Tibial nerve (tissue), 4 donors: ENCODE data around the gene OAS3. TPM values are rescaled to one million over a fixed set of nuclear protein-coding genes. Genes with fewer than 3 reads are reported as not detected.
A peak's percentile ranks its signal among the peaks of the same experiment; 100 is the strongest.

ENCODE experiments used
- DNase-seq, 2 donors: peaks; one replicate each; pipeline ENCODE4 v3.0.0-alpha.2; 2019; ENCODE audit warnings: low spot score in 2 of 2
- H3K27ac ChIP-seq, 4 donors: fragments of 200-600 bp; sonication (generic) in 3 of 4; one replicate each; pipeline ENCODE4 v1.5.1; 2017 to 2019; ENCODE audit warnings: mild to moderate bottlenecking in 1 of 4
- H3K27me3 ChIP-seq, 2 donors: fragments of 200-600 bp; sonication (generic) in 1 of 2; one replicate each; pipeline versions ENCODE4 v1.5.1 to v1.6.0; 2017 to 2019
- H3K36me3 ChIP-seq, 3 donors: fragments of 200-600 bp; sonication (generic); one replicate each; pipeline ENCODE4 v1.5.1; 2018 to 2019
- H3K4me1 ChIP-seq, 4 donors: fragments of 200-600 bp; sonication (generic) in 3 of 4; one replicate each; pipeline ENCODE4 v1.5.1; 2017 to 2019
- H3K4me3 ChIP-seq, 4 donors: fragments of 200-600 bp; sonication (generic) in 3 of 4; one replicate each; pipeline ENCODE4 v1.5.1; 2017 to 2019; ENCODE audit warnings: mild to moderate bottlenecking in 1 of 4, moderate library complexity in 1 of 4
- H3K9me3 ChIP-seq, 4 donors: fragments of 200-600 bp; sonication (generic) in 3 of 4; one replicate each; pipeline ENCODE4 v1.5.1; 2017 to 2019
- CTCF ChIP-seq, 5 experiments: fragments of 200-600 bp in 3 of 5; fragments of 450-650 bp in 2 of 5; sonication (generic) in 3 of 5; IDR thresholded peaks; one replicate each; pipeline ENCODE4 v1.5.1; 2016 to 2019; ENCODE audit warnings: antibody characterized with exemption in 5 of 5, mild to moderate bottlenecking in 3 of 5, moderate library complexity in 2 of 5
- EP300 ChIP-seq, 2 donors: sonication (generic); formaldehyde crosslinking; IDR thresholded peaks; one replicate each; pipeline ENCODE4 v1.6.1; 2017; ENCODE audit warnings: antibody characterized with exemption in 2 of 2, mild to moderate bottlenecking in 1 of 2
- POLR2A ChIP-seq, 2 donors: fragments of 450-650 bp; IDR thresholded peaks; one replicate each; pipeline ENCODE4 v1.6.1; 2017; ENCODE audit warnings: antibody characterized with exemption in 2 of 2, mild to moderate bottlenecking in 2 of 2, moderate library complexity in 2 of 2
- WGBS, 2 donors: methylation state at CpG; one replicate each; pipeline ENCODE4 v1.1.5; 2018; 5-methylcytosine and 5-hydroxymethylcytosine counted together
- total RNA-seq, 4 donors: library from RNA; depleted of rRNA; stranded (reverse); fragments of >200 nt; gene quantifications; one replicate each; pipeline ENCODE4 v1.1.0, GENCODE V29; 2016

Gene OAS3
- total RNA-seq, 4 donors from 2014 or later: 5.7 to 16.5 (median 11.3) TPM

- TF ChIP-seq POLR2A (IDR thresholded peaks at IDR 0.05) (no peak), EP300 (IDR thresholded peaks at IDR 0.05) (no peak), CTCF (IDR thresholded peaks at IDR 0.05) (no peak)
- Histone ChIP-seq H3K4me3 (no peak overlapping the region), H3K36me3 (peaks cover 0 to 4% (median 0%) of the 10 kb centered on the region in 3 donors), H3K9me3 (peaks cover 0 to 1% (median 0%) of the 10 kb centered on the region in 4 donors), H3K4me1 (no peaks in the 10 kb centered on the region), H3K27ac (no peak overlapping the region), H3K27me3 (no peaks in the 10 kb centered on the region)
- no peak for DNase-seq
- WGBS, 2 donors: 69 to 70% methylated on average over 2 of the region's 2 CpGs
Measured at GRCh38 chr12:112933129-112933505, 5.2 kb upstream of the OAS3 start.

GRCh38 chr12:112936264-112936663, 2.0 kb upstream of the OAS3 start:
- no peaks in the 10 kb centered on the region for H3K27me3 ChIP-seq
- H3K36me3 ChIP-seq: no peaks in the 10 kb centered on the region
- no peak overlapping the region for H3K27ac ChIP-seq
- H3K9me3 ChIP-seq: no peaks in the 10 kb centered on the region
- peaks cover 3 to 22% (median 13%) of the 10 kb centered on the region in 4 donors for H3K4me1 ChIP-seq
- TF ChIP-seq POLR2A (IDR thresholded peaks at IDR 0.05) (no peak), EP300 (IDR thresholded peaks at IDR 0.05) (no peak), CTCF (IDR thresholded peaks at IDR 0.05) (no peak)
- WGBS, 2 donors: 71 to 80% methylated on average over 1 of the region's 1 CpG
- H3K4me3 ChIP-seq: no peak overlapping the region
- no peak for DNase-seq

GRCh38 chr12:112936927-112937326, 1.3 kb upstream of the OAS3 start:
- Histone ChIP-seq H3K4me3 (no peak overlapping the region), H3K27me3 (no peaks in the 10 kb centered on the region), H3K4me1 (peaks cover 3 to 22% (median 13%) of the 10 kb centered on the region in 4 donors), H3K27ac (no peak overlapping the region), H3K36me3 (no peaks in the 10 kb centered on the region), H3K9me3 (no peaks in the 10 kb centered on the region)
- DNase-seq: no peak
- 51 to 67% methylated on average over 2 of the region's 2 CpGs for WGBS, 2 donors
- TF ChIP-seq POLR2A (IDR thresholded peaks at IDR 0.05) (no peak), CTCF (IDR thresholded peaks at IDR 0.05) (no peak), EP300 (IDR thresholded peaks at IDR 0.05) (no peak)

- Histone ChIP-seq H3K36me3 (peaks cover 0 to 7% (median 0%) of the 10 kb centered on the region in 3 donors), H3K27me3 (no peaks in the 10 kb centered on the region), H3K27ac (peak overlapping the region in 3 of 4 donors; percentile 73 to 84 (median 75)), H3K9me3 (no peaks in the 10 kb centered on the region), H3K4me3 (peak overlapping the region; percentile 51 to 83 (median 80)), H3K4me1 (peaks cover 3 to 22% (median 13%) of the 10 kb centered on the region in 4 donors)
- TF ChIP-seq CTCF (IDR thresholded peaks at IDR 0.05): no peak
- no peak for TF ChIP-seq EP300 (IDR thresholded peaks at IDR 0.05)
- no peak for TF ChIP-seq POLR2A (IDR thresholded peaks at IDR 0.05)
- DNase-seq: no peak
- WGBS, 2 donors: 22 to 25% methylated on average over 11 of the region's 11 CpGs
Measured at GRCh38 chr12:112938751-112939150, 477 bp downstream of the OAS3 start.

- TF ChIP-seq EP300 (IDR thresholded peaks at IDR 0.05): no peak
- TF ChIP-seq POLR2A (IDR thresholded peaks at IDR 0.05): no peak
- no peak for TF ChIP-seq CTCF (IDR thresholded peaks at IDR 0.05)
- Histone ChIP-seq H3K9me3 (no peaks in the 10 kb centered on the region), H3K36me3 (peaks cover 0 to 18% (median 0%) of the 10 kb centered on the region in 3 donors), H3K27me3 (no peaks in the 10 kb centered on the region), H3K4me1 (peaks cover 3 to 22% (median 13%) of the 10 kb centered on the region in 4 donors), H3K27ac (no peak overlapping the region), H3K4me3 (no peak overlapping the region)
- 46 to 55% methylated on average over 7 of the region's 7 CpGs for WGBS, 2 donors
- no peak for DNase-seq
Measured at GRCh38 chr12:112939761-112940381, 1.6 kb downstream of the OAS3 start.
